Mucosa of descending colon (tissue), 3 donors: Measurements from ENCODE around the gene ANKRD34B. TPM values are rescaled to one million over a fixed set of nuclear protein-coding genes. Genes with fewer than 3 reads are reported as not detected.
"Not testable (repeated sequence)": the region's sequence is repeated elsewhere in the genome, so short reads cannot be mapped to it uniquely, and the experiment has no call there.

Experiments
- ATAC-seq: fragments of 200-7000 bp; cut with Tn5 transposase; one replicate; pipeline ENCODE4 v1.9.1; 2020; ENCODE audit warnings: mild to moderate bottlenecking, moderate library complexity
- DNase-seq, 3 donors: peaks; one replicate each; pipeline ENCODE4 v3.0.0-alpha.2; 2020
- H3K36me3 ChIP-seq: fragments of 200-600 bp; one replicate; pipeline ENCODE4 v1.8.0; 2021; ENCODE audit warnings: low read depth, mild to moderate bottlenecking
- H3K4me1 ChIP-seq: fragments of 200-600 bp; one replicate; pipeline ENCODE4 v1.8.0; 2021; ENCODE audit warnings: low read depth, mild to moderate bottlenecking
- H3K4me3 ChIP-seq: fragments of 200-600 bp; one replicate; pipeline ENCODE4 v1.8.0; 2021; ENCODE audit warnings: mild to moderate bottlenecking
- H3K9me3 ChIP-seq: fragments of 200-600 bp; one replicate; pipeline ENCODE4 v1.8.0; 2021; ENCODE audit warnings: mild to moderate bottlenecking
- CTCF ChIP-seq: fragments of 200-600 bp; IDR thresholded peaks from one replicate; pipeline ENCODE4 v1.8.0; 2022; ENCODE audit warnings: antibody characterized with exemption, mild to moderate bottlenecking
- intact Hi-C, 2 donors: fragments of 100-400 bp; cut with DNase I in 1 of 2; cut with micrococcal nuclease in 1 of 2; formaldehyde crosslinking; loops; one replicate each; pipeline versions ENCODE4 v1.11.0 to v1.11.1; 2022; cut with DNase I, micrococcal nuclease
- total RNA-seq, 3 donors: library from RNA; stranded (reverse); fragmentation: NEBNext Ultra II Directional in 2 of 3; extraction: Animal tissue kit (Norgen Biotek cat#: 25700) in 2 of 3; gene quantifications; one replicate each; pipeline versions ENCODE4 v1.2.1 to v1.2.4, GENCODE V29; 2021 to 2023
- donor health status: DM: no; HTN: no; CAD: no; lungs with moderate emphysema.
- donor health status: DM: no; HTN: no; CAD: no.
- donor health status: DM: no; HTN: yes; CAD: no.

ANKRD34B gene
- total RNA-seq, 3 donors from 2014 or later: not detected

GRCh38 chr5:80592761-80593160 lies 22.7 kb upstream of the ANKRD34B start:
- intact Hi-C loops: no loop called here
- no peak for TF ChIP-seq CTCF
- no peak for DNase-seq
- no peak for ATAC-seq
- Histone ChIP-seq H3K9me3 (no peaks in the 10 kb centered on the region), H3K4me1 (no peaks in the 10 kb centered on the region), H3K36me3 (no peaks in the 10 kb centered on the region), H3K4me3 (no peak overlapping the region)

GRCh38 chr5:80592105-80592504 lies 22.0 kb upstream of the ANKRD34B start:
- ATAC-seq (no peak), DNase-seq (no peak)
- intact Hi-C loops: no loop called here
- no peaks in the 10 kb centered on the region for H3K9me3 ChIP-seq
- no peak overlapping the region for H3K4me3 ChIP-seq
- no peak for TF ChIP-seq CTCF
- no peaks in the 10 kb centered on the region for H3K36me3 ChIP-seq
- H3K4me1 ChIP-seq: no peaks in the 10 kb centered on the region

DNA sequence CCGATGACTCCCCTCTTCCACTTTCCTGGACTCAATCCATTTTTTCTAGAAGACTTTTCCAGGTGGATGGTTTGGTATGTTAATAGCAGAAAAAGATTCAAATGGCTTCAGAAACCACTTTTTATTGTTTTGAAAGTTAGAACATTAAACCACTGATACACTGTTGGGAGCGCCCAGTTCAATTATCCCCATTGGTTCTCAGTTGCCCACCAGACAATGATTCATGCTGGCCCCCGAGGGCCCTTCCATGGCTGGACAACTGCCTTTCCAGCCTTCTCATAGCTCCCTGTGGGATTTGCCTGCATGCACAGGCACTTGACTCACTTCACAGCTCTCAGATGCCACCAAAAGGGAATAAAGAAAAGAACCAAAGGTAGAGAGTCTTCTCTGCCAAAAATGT lies 21.3 kb upstream of the ANKRD34B start:
- Histone ChIP-seq H3K4me1 (no peaks in the 10 kb centered on the region), H3K4me3 (no peak overlapping the region), H3K36me3 (no peaks in the 10 kb centered on the region), H3K9me3 (no peaks in the 10 kb centered on the region)
- intact Hi-C loops: no loop called here
- no peak for DNase-seq
- no peak for TF ChIP-seq CTCF
- no peak for ATAC-seq

- no peak for TF ChIP-seq CTCF
- ATAC-seq: no peak
- Histone ChIP-seq H3K36me3 (no peaks in the 10 kb centered on the region), H3K9me3 (no peaks in the 10 kb centered on the region), H3K4me3 (no peak overlapping the region), H3K4me1 (no peaks in the 10 kb centered on the region)
- no peak for DNase-seq
- intact Hi-C loops: no loop called here
These were observed 20.7 kb upstream of the ANKRD34B start for GRCh38 chr5:80590766-80591165.

DNA sequence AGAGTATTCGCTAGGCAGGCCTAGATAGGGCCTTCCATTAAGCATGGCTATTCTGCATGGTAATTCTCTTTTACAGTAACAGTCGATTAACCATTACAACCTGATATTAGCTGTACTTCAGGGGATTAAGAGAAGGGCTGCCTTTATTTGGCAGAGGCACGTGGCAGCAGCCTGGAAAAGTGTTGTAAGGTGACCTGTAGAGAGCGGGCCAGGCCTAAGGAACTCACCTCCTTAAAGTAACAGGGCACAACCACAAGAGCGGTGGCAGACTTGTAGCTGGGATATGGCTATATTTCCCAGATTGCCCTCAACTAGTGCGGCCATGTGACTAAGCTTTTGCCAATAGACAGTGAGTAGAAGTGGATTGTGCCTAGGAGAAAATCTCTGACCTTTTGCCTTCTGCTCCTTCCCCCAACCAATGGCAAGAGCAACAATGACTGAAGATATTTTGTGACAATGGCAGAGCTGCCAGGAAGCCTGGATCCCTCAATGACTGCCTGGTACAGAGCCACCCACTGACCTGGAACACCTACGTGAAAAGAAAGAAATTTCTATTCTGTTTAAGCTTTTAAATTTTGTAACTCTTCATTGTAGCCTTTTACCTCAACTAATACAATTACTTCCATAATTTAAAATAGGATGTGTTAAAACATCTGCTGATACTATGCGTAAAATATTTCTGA lies 18.9 kb upstream of the ANKRD34B start:
- H3K9me3 ChIP-seq: no peaks in the 10 kb centered on the region
- ATAC-seq (no peak), DNase-seq (no peak)
- intact Hi-C loops: no loop called here
- no peak for TF ChIP-seq CTCF
- H3K36me3 ChIP-seq: no peaks in the 10 kb centered on the region
- no peaks in the 10 kb centered on the region for H3K4me1 ChIP-seq
- no peak overlapping the region for H3K4me3 ChIP-seq

GRCh38 chr5:80584770-80585169 lies 14.7 kb upstream of the ANKRD34B start:
- no peak for ATAC-seq

DNA sequence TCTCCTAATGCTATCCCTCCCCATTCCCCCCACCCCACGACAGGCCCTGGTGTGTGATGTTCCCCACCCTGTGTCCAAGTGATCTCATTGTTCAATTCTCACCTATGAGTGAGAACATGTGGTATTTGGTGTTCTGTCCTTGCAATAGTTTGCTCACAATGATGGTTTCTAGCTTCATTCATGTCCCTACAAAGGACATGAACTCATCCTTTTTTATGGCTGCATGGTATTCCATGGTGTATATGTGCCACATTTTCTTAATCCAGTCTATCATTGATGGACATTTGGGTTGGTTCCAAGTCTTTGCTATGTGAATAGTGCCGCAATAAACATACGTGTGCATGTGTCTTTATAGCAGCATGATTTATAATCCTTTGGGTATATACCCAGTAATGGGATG lies 10.2 kb upstream of the ANKRD34B start:
- H3K4me3 ChIP-seq, intact Hi-C loops, H3K9me3 ChIP-seq, H3K4me1 ChIP-seq, DNase-seq, ATAC-seq, H3K36me3 ChIP-seq: not testable (repeated sequence)

More at GRCh38 chr5:80584770-80585169, 14.7 kb upstream of the ANKRD34B start:
- intact Hi-C loops: no loop called here
- Histone ChIP-seq H3K9me3 (no peaks in the 10 kb centered on the region), H3K36me3 (no peaks in the 10 kb centered on the region), H3K4me3 (no peak overlapping the region), H3K4me1 (no peaks in the 10 kb centered on the region)
- no peak for DNase-seq
- TF ChIP-seq CTCF: no peak
